Ectodermal cell (in vitro differentiated cells): ENCODE data around the gene KIAA1755.

ENCODE experiments used
- H3K27ac ChIP-seq: 2 replicates; pipeline ENCODE4 v1.7.0; 2013; ENCODE audit warnings: mild to moderate bottlenecking, low read depth, low read length; ENCODE audit not compliant: insufficient read depth, poor library complexity, severe bottlenecking
- H3K27me3 ChIP-seq: 2 replicates; pipeline ENCODE4 v1.7.0; 2013; ENCODE audit warnings: mild to moderate bottlenecking, low read length; ENCODE audit not compliant: insufficient read depth, control insufficient read depth, poor library complexity, severe bottlenecking
- H3K36me3 ChIP-seq: one replicate; pipeline ENCODE4 v1.7.0; 2013; ENCODE audit warnings: low read length; ENCODE audit not compliant: control insufficient read depth, insufficient read depth
- H3K4me1 ChIP-seq: one replicate; pipeline ENCODE4 v1.7.0; 2013; ENCODE audit warnings: low read length; ENCODE audit not compliant: control insufficient read depth, insufficient read depth
- H3K4me3 ChIP-seq: 2 replicates; pipeline ENCODE4 v1.7.0; 2013; ENCODE audit warnings: low read depth, low read length, control low read depth; ENCODE audit not compliant: insufficient read depth
- H3K9me3 ChIP-seq: 2 replicates; pipeline ENCODE4 v1.7.0; 2013; ENCODE audit warnings: mild to moderate bottlenecking, low read length, moderate library complexity; ENCODE audit not compliant: control insufficient read depth
- WGBS, 2 experiments: methylation state at CpG; one replicate each; pipeline ENCODE4 v1.1.7; 2013; ENCODE audit warnings: missing lambda C conversion rate in 2 of 2; 5-methylcytosine and 5-hydroxymethylcytosine counted together

Gene KIAA1755

DNA sequence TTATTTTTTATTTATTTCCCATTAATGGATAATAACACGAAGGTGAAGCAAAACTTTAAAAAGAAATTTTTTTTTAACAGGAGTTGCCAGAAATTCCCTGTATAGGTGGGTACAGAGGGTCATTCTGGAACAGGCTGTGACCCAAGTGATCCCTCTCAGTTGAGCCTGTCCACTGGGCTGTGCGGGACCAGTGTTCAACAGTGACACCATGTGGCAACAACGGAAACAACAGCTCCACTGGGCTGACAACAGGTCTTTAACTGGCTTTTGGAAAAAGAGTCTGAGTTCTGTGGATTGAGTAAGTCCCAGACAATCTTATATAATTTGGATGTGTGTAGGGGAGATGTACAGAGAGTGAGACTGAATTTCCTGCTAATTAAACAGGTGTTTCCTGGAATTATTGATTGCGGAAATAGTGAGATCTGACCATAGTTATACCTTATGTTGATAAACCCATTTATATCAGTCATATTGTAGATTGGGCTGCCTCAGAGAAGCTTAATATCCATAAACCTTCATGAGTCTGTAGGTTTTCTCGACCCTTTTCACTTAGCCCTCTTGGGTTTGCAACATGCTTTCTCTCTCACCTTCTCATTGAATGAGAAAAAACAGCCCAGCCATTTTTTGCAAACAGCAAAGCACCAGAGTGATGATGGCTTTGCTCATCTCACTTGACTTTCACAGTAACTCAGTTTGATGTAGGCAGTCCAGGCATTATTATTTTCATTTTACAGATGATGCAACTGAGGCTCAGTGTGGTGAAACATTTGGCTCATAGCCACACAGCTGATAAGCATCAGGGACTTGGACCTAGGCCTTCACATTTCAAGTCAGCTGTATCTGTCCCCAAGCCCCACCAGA, 17.5 kb downstream of the KIAA1755 start:
- H3K4me1 ChIP-seq: no peaks in the 10 kb centered on the region
- no peaks in the 10 kb centered on the region for H3K9me3 ChIP-seq
- no peaks in the 10 kb centered on the region for H3K36me3 ChIP-seq
- no peak overlapping the region for H3K4me3 ChIP-seq
- 67 to 71% methylated on average over 4 of the region's 5 CpGs for WGBS, 2 experiments
- H3K27me3 ChIP-seq: no peaks in the 10 kb centered on the region
- H3K27ac ChIP-seq: no peak overlapping the region

DNA sequence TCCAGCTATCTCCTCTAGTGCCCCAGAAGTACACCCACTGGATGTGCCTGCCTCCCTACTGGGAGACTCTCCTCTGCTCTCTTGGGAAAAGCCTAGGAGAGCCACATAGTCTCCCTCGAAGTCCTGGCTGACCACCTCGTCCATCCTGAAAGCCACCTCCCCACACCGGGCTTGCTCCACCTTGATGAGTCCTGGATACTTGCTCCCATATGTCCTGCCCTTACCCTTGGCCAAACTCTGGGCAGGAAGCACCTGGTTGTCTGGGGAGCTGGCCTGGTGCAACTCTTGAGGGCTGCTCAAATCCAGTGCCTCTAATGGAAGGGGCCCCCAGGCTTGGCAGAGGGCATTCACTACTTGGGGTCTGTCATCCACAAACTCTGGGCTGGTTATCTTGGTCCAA, 19.3 kb downstream of the KIAA1755 start:
- Histone ChIP-seq H3K36me3 (no peaks in the 10 kb centered on the region), H3K9me3 (no peaks in the 10 kb centered on the region), H3K27me3 (no peaks in the 10 kb centered on the region), H3K27ac (no peak overlapping the region), H3K4me3 (no peak overlapping the region), H3K4me1 (no peaks in the 10 kb centered on the region)
- 94 to 95% methylated on average over 3 of the region's 3 CpGs for WGBS, 2 experiments

DNA sequence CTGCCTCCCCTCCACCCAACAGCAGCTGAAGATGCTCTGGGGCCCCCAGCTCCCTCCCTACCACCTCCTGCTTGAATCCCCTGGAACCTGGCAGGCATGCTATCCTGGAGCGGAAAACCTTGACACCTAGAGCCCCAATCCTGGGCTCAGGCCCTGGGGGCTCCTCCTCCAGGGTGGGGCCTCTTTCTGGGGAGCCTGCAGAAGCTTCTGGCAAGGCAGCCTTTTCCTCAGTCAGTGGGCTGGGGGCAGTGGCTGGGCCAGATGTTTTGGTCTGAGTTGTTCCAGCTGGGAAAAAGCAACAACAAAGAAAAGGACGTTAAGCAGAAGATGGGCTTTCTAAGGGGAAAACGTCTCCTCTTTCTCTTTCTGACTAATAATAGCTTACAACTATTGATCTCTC, 21.1 kb downstream of the KIAA1755 start:
- Histone ChIP-seq H3K27ac (no peak overlapping the region), H3K4me1 (no peaks in the 10 kb centered on the region), H3K27me3 (no peaks in the 10 kb centered on the region), H3K4me3 (no peak overlapping the region), H3K9me3 (no peaks in the 10 kb centered on the region), H3K36me3 (no peaks in the 10 kb centered on the region)
- WGBS, 2 experiments: 45 to 53% methylated on average over 3 of the region's 3 CpGs

GRCh38 chr20:38238829-38239228, 21.7 kb downstream of the KIAA1755 start:
- no peaks in the 10 kb centered on the region for H3K9me3 ChIP-seq
- H3K4me1 ChIP-seq: no peaks in the 10 kb centered on the region
- H3K4me3 ChIP-seq: no peak overlapping the region
- H3K27ac ChIP-seq: no peak overlapping the region
- no peaks in the 10 kb centered on the region for H3K27me3 ChIP-seq
- 75 to 78% methylated on average over 3 of the region's 3 CpGs for WGBS, 2 experiments
- H3K36me3 ChIP-seq: no peaks in the 10 kb centered on the region

GRCh38 chr20:38237381-38237780, 23.2 kb downstream of the KIAA1755 start:
- H3K4me3 ChIP-seq: no peak overlapping the region
- 88 to 91% methylated on average over 3 of the region's 3 CpGs for WGBS, 2 experiments
- H3K27me3 ChIP-seq: no peaks in the 10 kb centered on the region
- no peaks in the 10 kb centered on the region for H3K9me3 ChIP-seq
- no peaks in the 10 kb centered on the region for H3K4me1 ChIP-seq
- H3K36me3 ChIP-seq: no peaks in the 10 kb centered on the region
- H3K27ac ChIP-seq: no peak overlapping the region

GRCh38 chr20:38231531-38232121, 28.9 kb downstream of the KIAA1755 start:
- H3K36me3 ChIP-seq: no peaks in the 10 kb centered on the region
- no peak overlapping the region for H3K27ac ChIP-seq
- H3K27me3 ChIP-seq: no peaks in the 10 kb centered on the region
- no peaks in the 10 kb centered on the region for H3K4me1 ChIP-seq
- WGBS, 2 experiments: 89 to 90% methylated on average over 10 of the region's 10 CpGs
- no peak overlapping the region for H3K4me3 ChIP-seq
- no peaks in the 10 kb centered on the region for H3K9me3 ChIP-seq

DNA sequence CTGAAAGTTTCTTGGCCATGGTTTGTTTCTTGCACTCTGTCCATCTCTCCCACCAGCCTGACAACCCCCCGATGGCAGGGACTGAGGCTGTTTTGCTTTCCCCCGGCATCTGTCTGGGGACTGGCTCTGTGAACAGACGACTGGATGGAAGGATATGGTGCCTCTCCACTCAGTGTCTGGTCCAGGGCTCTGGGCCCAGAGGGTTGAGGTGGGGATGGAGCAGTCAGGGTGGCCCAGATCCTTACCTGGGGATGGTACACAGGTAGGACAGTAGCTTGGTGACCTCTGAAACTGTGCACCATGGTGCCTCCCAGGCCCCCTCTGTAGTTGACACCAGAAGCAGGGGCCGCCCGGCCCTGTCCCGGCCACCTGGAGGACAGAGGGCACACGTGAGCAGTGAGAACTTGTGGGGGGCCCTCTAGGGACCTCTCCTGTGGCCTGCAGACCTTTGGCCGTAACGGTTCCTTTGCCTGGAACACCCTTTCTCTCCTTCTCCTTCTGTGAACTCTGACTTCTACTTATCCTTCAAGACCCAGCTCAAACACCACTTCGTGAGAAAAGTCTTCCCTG, 29.5 kb downstream of the KIAA1755 start:
- Histone ChIP-seq H3K9me3 (no peaks in the 10 kb centered on the region), H3K27me3 (no peaks in the 10 kb centered on the region), H3K4me3 (no peak overlapping the region), H3K4me1 (no peaks in the 10 kb centered on the region), H3K36me3 (no peaks in the 10 kb centered on the region), H3K27ac (no peak overlapping the region)
- WGBS, 2 experiments: 81 to 83% methylated on average over 10 of the region's 10 CpGs

- no peaks in the 10 kb centered on the region for H3K36me3 ChIP-seq
These were observed 30.3 kb downstream of the KIAA1755 start for GRCh38 chr20:38230253-38230551.

GRCh38 chr20:38229376-38230252, 30.9 kb downstream of the KIAA1755 start:
- no peaks in the 10 kb centered on the region for H3K27me3 ChIP-seq
- H3K4me1 ChIP-seq: no peaks in the 10 kb centered on the region
- no peak overlapping the region for H3K4me3 ChIP-seq
- H3K36me3 ChIP-seq: no peaks in the 10 kb centered on the region
- H3K9me3 ChIP-seq: no peaks in the 10 kb centered on the region
- H3K27ac ChIP-seq: no peak overlapping the region
- 89 to 92% methylated on average over 5 to 6 of the region's 6 CpGs for WGBS, 2 experiments

More at GRCh38 chr20:38230253-38230551, 30.3 kb downstream of the KIAA1755 start:
- no peak overlapping the region for H3K27ac ChIP-seq
- H3K4me3 ChIP-seq: no peak overlapping the region
- 85% methylated on average over 1 of the region's 1 CpG for WGBS, 2 experiments
- no peaks in the 10 kb centered on the region for H3K27me3 ChIP-seq
- H3K4me1 ChIP-seq: no peaks in the 10 kb centered on the region
- no peaks in the 10 kb centered on the region for H3K9me3 ChIP-seq

DNA sequence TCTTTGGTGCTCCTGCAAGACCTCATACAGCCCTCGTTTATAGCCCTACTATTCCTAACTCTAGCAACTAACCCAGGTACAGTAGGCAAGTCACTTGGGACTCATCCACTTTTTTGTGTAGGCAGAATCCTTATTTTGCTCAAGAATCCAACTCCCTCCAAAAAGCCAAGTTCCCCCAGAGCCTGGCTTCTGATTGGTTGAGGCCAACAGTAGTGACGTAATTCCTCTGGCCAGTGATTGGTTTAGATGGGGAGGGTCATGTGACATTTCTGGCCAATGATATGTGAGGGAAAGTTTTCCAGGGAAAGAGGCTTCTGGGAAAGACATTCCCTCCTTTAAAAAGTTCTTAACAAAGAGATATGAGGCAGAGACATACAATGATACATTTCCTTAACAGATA, 32.1 kb downstream of the KIAA1755 start:
- 79 to 86% methylated on average over 2 of the region's 2 CpGs for WGBS, 2 experiments
- Histone ChIP-seq H3K4me3 (no peak overlapping the region), H3K9me3 (no peaks in the 10 kb centered on the region), H3K27ac (no peak overlapping the region), H3K4me1 (no peaks in the 10 kb centered on the region), H3K27me3 (no peaks in the 10 kb centered on the region), H3K36me3 (no peaks in the 10 kb centered on the region)
